Measurements from ENCODE around the gene ZNF74. TPM values are rescaled to one million over a fixed set of nuclear protein-coding genes. Genes with fewer than 3 reads are reported as not detected.
"Not testable (repeated sequence)": the region's sequence is repeated elsewhere in the genome, so short reads cannot be mapped to it uniquely, and the experiment has no call there.

The ZNF74 gene
- total RNA-seq, 2 donors from 2014 or later: 6.4 to 9.2 TPM

GRCh38 chr22:20440637-20441591 lies 47.0 kb downstream of the ZNF74 start:
- ATAC-seq: no peak
- Mint-ChIP-seq H3K27ac (no peak overlapping the region), H3K9me3 (no peaks in the 10 kb centered on the region)

GRCh38 chr22:20441631-20442484 lies 47.9 kb downstream of the ZNF74 start:
- H3K9me3 Mint-ChIP-seq: no peaks in the 10 kb centered on the region

More at GRCh38 chr22:20440637-20441591, 47.0 kb downstream of the ZNF74 start:
- H3K36me3 Mint-ChIP-seq: no peaks in the 10 kb centered on the region
- DNase-seq (ENCODE audit: low spot score in 2 of 2): peak in 1 of 2 donors; percentile 1

GRCh38 chr22:20442485-20443284 lies 48.7 kb downstream of the ZNF74 start:
- ATAC-seq (no peak), DNase-seq (ENCODE audit: low spot score in 2 of 2) (no peak)
- Mint-ChIP-seq H3K36me3 (no peaks in the 10 kb centered on the region), H3K27ac (no peak overlapping the region), H3K9me3 (no peaks in the 10 kb centered on the region)

More at GRCh38 chr22:20441631-20442484, 47.9 kb downstream of the ZNF74 start:
- DNase-seq (ENCODE audit: low spot score in 2 of 2) (no peak), ATAC-seq (no peak)
- no peak overlapping the region for H3K27ac Mint-ChIP-seq
- no peaks in the 10 kb centered on the region for H3K36me3 Mint-ChIP-seq

- DNase-seq (ENCODE audit: low spot score in 2 of 2): no peak
- Mint-ChIP-seq H3K27ac (no peak overlapping the region), H3K9me3 (no peaks in the 10 kb centered on the region), H3K36me3 (no peaks in the 10 kb centered on the region)
- no peak for ATAC-seq
Measured at GRCh38 chr22:20444325-20444724, 50.4 kb downstream of the ZNF74 start.

- H3K9me3 Mint-ChIP-seq: no peaks in the 10 kb centered on the region
- H3K36me3 Mint-ChIP-seq: no peaks in the 10 kb centered on the region
- ATAC-seq (no peak), DNase-seq (ENCODE audit: low spot score in 2 of 2) (no peak)
- no peak overlapping the region for H3K27ac Mint-ChIP-seq
Measured at GRCh38 chr22:20446383-20446970, 52.5 kb downstream of the ZNF74 start.

- no peak for ATAC-seq
- H3K9me3 Mint-ChIP-seq: no peaks in the 10 kb centered on the region
- no peak overlapping the region for H3K27ac Mint-ChIP-seq
- DNase-seq (ENCODE audit: low spot score in 2 of 2): no peak
- no peaks in the 10 kb centered on the region for H3K36me3 Mint-ChIP-seq
Measured at GRCh38 chr22:20448630-20449029, 54.7 kb downstream of the ZNF74 start.

- DNase-seq (ENCODE audit: low spot score in 2 of 2) (no peak), ATAC-seq (no peak)
- Mint-ChIP-seq H3K9me3 (no peaks in the 10 kb centered on the region), H3K27ac (no peak overlapping the region), H3K36me3 (no peaks in the 10 kb centered on the region)
Measured at GRCh38 chr22:20449819-20450550, 56.0 kb downstream of the ZNF74 start.

GRCh38 chr22:20450551-20450906 lies 56.6 kb downstream of the ZNF74 start:
- no peaks in the 10 kb centered on the region for H3K9me3 Mint-ChIP-seq
- no peak for ATAC-seq
- H3K27ac Mint-ChIP-seq: no peak overlapping the region
- no peaks in the 10 kb centered on the region for H3K36me3 Mint-ChIP-seq
- no peak for DNase-seq (ENCODE audit: low spot score in 2 of 2)

GRCh38 chr22:20451129-20451778 lies 57.3 kb downstream of the ZNF74 start:
- not testable (repeated sequence) for H3K36me3 Mint-ChIP-seq; DNase-seq (ENCODE audit: low spot score in 2 of 2); H3K27ac Mint-ChIP-seq; ATAC-seq; H3K9me3 Mint-ChIP-seq

GRCh38 chr22:20451920-20452319 lies 58.0 kb downstream of the ZNF74 start:
- Mint-ChIP-seq H3K9me3 (no peaks in the 10 kb centered on the region), H3K27ac (no peak overlapping the region), H3K36me3 (peaks cover 0 to 7% of the 10 kb centered on the region in 2 donors)
- ATAC-seq (no peak), DNase-seq (ENCODE audit: low spot score in 2 of 2) (no peak)

GRCh38 chr22:20453222-20453621 lies 59.3 kb downstream of the ZNF74 start:
- H3K9me3 Mint-ChIP-seq: no peaks in the 10 kb centered on the region
- no peak for DNase-seq (ENCODE audit: low spot score in 2 of 2)
- no peak overlapping the region for H3K27ac Mint-ChIP-seq
- H3K36me3 Mint-ChIP-seq: peaks cover 0 to 7% of the 10 kb centered on the region in 2 donors
- no peak for ATAC-seq

GRCh38 chr22:20455709-20456063 lies 61.7 kb downstream of the ZNF74 start:
- no peaks in the 10 kb centered on the region for H3K9me3 Mint-ChIP-seq
- peak overlapping the region in 1 of 2 donors; percentile 14 for H3K27ac Mint-ChIP-seq
- ATAC-seq (no peak), DNase-seq (ENCODE audit: low spot score in 2 of 2) (no peak)
- H3K36me3 Mint-ChIP-seq: peaks cover 0 to 7% of the 10 kb centered on the region in 2 donors

GRCh38 chr22:20456064-20456721 lies 62.2 kb downstream of the ZNF74 start:
- Mint-ChIP-seq H3K9me3 (no peaks in the 10 kb centered on the region), H3K36me3 (peaks cover 0 to 7% of the 10 kb centered on the region in 2 donors)

GRCh38 chr22:20456722-20457076 lies 62.7 kb downstream of the ZNF74 start:
- DNase-seq (ENCODE audit: low spot score in 2 of 2) (no peak), ATAC-seq (peak in 1 of 2 donors; percentile 7)
- peak overlapping the region in 1 of 2 donors; percentile 14 for H3K27ac Mint-ChIP-seq
- H3K36me3 Mint-ChIP-seq: peaks cover 0 to 7% of the 10 kb centered on the region in 2 donors
- no peaks in the 10 kb centered on the region for H3K9me3 Mint-ChIP-seq

More at GRCh38 chr22:20456064-20456721, 62.2 kb downstream of the ZNF74 start:
- DNase-seq (ENCODE audit: low spot score in 2 of 2): peak; percentile 73 to 75
- H3K27ac Mint-ChIP-seq: peak overlapping the region; percentile 14 to 68
- ATAC-seq: peak; percentile 91 to 93
